ENCODE data around the gene OLFML2B.

GRCh38 chr1:161955606-161956005 is 68.1 kb downstream of the OLFML2B start:
- TF ChIP-seq CTCF (conservative IDR thresholded peaks at IDR 0.05) (no peak), EZH2 (IDR thresholded peaks at IDR 0.05; ENCODE audit: low read depth) (no peak)

Measured in PC-9 (cell line).